ENCODE data around the gene TEX29.

The TEX29 gene

DNA sequence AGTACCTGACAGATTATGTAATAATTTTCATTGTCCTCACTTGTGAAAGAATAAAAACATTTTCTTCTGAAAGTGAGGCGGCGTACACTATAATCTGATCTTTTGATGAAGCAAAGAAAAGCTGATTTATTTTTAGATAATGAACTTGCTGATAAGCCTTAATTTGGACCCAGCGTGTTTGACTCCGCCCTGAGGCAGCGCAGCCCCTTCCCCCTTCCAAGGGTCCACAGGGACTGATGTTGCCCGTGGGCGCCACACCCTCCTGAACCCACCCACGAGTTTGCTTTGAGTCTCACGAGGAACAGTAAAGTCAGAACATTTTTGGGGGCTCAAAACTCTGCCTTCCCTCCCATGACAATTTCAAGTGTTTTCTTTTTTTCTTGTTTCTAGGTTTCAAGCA lies 40.0 kb downstream of the TEX29 start:
- Histone ChIP-seq H3K36me3 (ENCODE audit: insufficient read depth, low read length) (no peaks in the 10 kb centered on the region), H3K9me3 (ENCODE audit: insufficient read depth, low read depth, low read length) (no peaks in the 10 kb centered on the region), H3K79me2 (ENCODE audit: insufficient read depth, low read length) (no peaks in the 10 kb centered on the region), H3K4me3 (ENCODE audit: low read length, poor library complexity, severe bottlenecking) (no peak overlapping the region), H3K4me1 (ENCODE audit: insufficient read depth, low read length, poor library complexity, severe bottlenecking) (no peaks in the 10 kb centered on the region), H3F3A (ENCODE audit: low read depth) (no peaks in the 10 kb centered on the region), H4K20me1 (ENCODE audit: insufficient read depth, low read length, poor library complexity, severe bottlenecking) (no peaks in the 10 kb centered on the region), H3K9ac (ENCODE audit: low read depth, low read length, poor library complexity, severe bottlenecking) (no peak overlapping the region), H3K27me3 (ENCODE audit: insufficient read depth, low read length, poor library complexity, severe bottlenecking) (no peaks in the 10 kb centered on the region), H3K9me2 (replicated peaks; ENCODE audit: low read depth, low read length) (no peaks in the 10 kb centered on the region), H2AFZ (ENCODE audit: low read length) (no peak overlapping the region), H3K4me2 (ENCODE audit: low read depth, low read length, poor library complexity, severe bottlenecking) (no peak overlapping the region)
- TF ChIP-seq, protein P1, sequence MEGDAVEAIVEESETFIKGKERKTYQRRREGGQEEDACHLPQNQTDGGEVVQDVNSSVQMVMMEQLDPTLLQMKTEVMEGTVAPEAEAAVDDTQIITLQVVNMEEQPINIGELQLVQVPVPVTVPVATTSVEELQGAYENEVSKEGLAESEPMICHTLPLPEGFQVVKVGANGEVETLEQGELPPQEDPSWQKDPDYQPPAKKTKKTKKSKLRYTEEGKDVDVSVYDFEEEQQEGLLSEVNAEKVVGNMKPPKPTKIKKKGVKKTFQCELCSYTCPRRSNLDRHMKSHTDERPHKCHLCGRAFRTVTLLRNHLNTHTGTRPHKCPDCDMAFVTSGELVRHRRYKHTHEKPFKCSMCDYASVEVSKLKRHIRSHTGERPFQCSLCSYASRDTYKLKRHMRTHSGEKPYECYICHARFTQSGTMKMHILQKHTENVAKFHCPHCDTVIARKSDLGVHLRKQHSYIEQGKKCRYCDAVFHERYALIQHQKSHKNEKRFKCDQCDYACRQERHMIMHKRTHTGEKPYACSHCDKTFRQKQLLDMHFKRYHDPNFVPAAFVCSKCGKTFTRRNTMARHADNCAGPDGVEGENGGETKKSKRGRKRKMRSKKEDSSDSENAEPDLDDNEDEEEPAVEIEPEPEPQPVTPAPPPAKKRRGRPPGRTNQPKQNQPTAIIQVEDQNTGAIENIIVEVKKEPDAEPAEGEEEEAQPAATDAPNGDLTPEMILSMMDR (conservative IDR thresholded peaks at IDR 0.05; ENCODE audit: low read length) = no peak
- no peak for TF ChIP-seq EZH2phosphoT487 (IDR thresholded peaks at IDR 0.05; ENCODE audit: borderline replicate concordance)

DNA sequence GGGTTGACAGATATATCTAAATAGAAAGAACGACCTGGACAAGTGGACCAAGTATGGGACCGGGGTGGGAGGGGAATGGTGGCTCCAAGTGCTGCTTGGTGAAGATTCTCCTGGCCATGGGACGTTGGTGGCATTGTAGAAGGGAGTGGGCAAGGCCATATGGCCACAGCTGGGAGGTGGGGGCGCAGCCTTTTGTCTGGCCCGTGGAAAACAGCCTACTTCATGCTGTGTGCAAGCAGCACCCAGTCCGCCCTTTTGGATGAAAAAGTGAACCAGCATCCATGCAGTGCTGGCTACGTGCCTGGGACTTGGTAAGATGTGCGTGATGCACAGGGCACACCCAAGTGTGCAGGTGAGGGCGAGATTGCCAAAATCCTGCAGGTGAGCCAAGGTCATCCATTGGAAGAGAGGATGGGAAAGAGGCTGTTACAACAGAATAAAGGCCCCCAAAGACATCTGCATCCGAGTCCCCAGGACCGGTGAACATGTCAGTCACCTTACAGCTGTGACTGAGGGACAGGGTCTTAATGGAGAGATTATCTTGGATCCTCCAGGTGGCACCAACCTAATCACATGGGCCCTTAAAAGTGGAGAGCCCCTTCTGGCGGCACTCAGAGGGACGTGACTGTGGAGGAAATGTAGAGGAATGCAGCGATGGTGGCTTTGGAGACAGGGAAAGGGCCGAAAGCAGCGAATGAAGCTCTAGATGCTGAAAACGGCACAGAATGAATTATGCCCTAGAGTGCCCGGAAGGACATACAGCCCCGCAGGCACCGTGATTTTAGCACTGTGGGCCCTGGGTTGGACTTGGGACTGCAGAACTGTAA lies 40.8 kb downstream of the TEX29 start:
- no peaks in the 10 kb centered on the region for H3K79me2 ChIP-seq (ENCODE audit: insufficient read depth, low read length)
- H2AFZ ChIP-seq (ENCODE audit: low read length) = no peak overlapping the region
- H3K9ac ChIP-seq (ENCODE audit: low read depth, low read length, poor library complexity, severe bottlenecking) = no peak overlapping the region
- no peaks in the 10 kb centered on the region for H3K27me3 ChIP-seq (ENCODE audit: insufficient read depth, low read length, poor library complexity, severe bottlenecking)
- no peak overlapping the region for H3K4me2 ChIP-seq (ENCODE audit: low read depth, low read length, poor library complexity, severe bottlenecking)
- H3K36me3 ChIP-seq (ENCODE audit: insufficient read depth, low read length) = no peaks in the 10 kb centered on the region
- no peaks in the 10 kb centered on the region for H3K9me2 ChIP-seq (replicated peaks; ENCODE audit: low read depth, low read length)
- H3K9me3 ChIP-seq (ENCODE audit: insufficient read depth, low read depth, low read length) = no peaks in the 10 kb centered on the region
- no peaks in the 10 kb centered on the region for H3K4me1 ChIP-seq (ENCODE audit: insufficient read depth, low read length, poor library complexity, severe bottlenecking)
- H3K4me3 ChIP-seq (ENCODE audit: low read length, poor library complexity, severe bottlenecking) = no peak overlapping the region
- TF ChIP-seq, protein P1 (conservative IDR thresholded peaks at IDR 0.05; ENCODE audit: low read length) = no peak
- no peak for TF ChIP-seq EZH2phosphoT487 (IDR thresholded peaks at IDR 0.05; ENCODE audit: borderline replicate concordance)
- H4K20me1 ChIP-seq (ENCODE audit: insufficient read depth, low read length, poor library complexity, severe bottlenecking) = no peaks in the 10 kb centered on the region
- no peaks in the 10 kb centered on the region for H3F3A ChIP-seq (ENCODE audit: low read depth)

DNA sequence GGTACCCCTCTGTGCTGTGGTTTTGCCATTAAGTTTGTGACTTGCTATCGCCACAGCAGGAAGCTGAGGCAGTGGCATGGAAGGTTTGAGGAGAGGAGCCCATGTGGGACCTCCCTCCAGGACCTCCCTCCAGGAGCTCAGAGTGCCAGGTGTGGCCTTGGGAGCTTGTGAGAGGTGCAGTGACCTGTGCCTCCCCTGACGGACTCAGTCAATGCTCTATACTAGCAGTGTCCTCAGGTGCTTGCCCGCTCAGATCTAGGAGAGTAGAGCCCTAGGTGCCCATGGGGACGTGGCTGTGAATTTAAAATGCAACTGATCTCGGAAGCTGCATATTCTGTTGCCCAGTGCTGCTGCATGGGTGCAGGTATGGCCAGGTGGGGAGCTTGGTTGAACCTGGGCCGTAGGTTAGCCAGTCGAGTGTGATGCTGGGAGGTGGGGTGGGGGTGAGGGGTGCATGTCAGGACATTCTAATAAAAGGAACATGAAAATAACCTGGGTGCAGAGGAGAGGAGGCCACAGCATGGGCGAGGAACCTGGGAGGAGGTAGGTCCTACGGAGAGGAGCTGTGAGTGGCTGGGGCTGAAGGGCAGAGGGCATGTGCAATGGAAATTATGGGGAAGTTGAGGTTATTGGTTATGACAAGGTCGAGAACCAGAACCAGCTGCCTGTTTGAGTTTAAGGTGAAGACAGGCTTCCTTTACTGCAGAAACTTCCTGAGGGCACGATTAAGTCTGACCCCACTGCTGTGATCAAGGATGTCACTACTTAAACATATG lies 41.6 kb downstream of the TEX29 start:
- no peak overlapping the region for H2AFZ ChIP-seq (ENCODE audit: low read length)
- no peak for TF ChIP-seq EZH2phosphoT487 (IDR thresholded peaks at IDR 0.05; ENCODE audit: borderline replicate concordance)
- TF ChIP-seq, protein P1 (conservative IDR thresholded peaks at IDR 0.05; ENCODE audit: low read length) = no peak
- no peak overlapping the region for H3K9ac ChIP-seq (ENCODE audit: low read depth, low read length, poor library complexity, severe bottlenecking)
- no peaks in the 10 kb centered on the region for H3K9me2 ChIP-seq (replicated peaks; ENCODE audit: low read depth, low read length)
- H3K79me2 ChIP-seq (ENCODE audit: insufficient read depth, low read length) = no peaks in the 10 kb centered on the region
- H4K20me1 ChIP-seq (ENCODE audit: insufficient read depth, low read length, poor library complexity, severe bottlenecking) = no peaks in the 10 kb centered on the region
- no peaks in the 10 kb centered on the region for H3K36me3 ChIP-seq (ENCODE audit: insufficient read depth, low read length)
- H3K4me3 ChIP-seq (ENCODE audit: low read length, poor library complexity, severe bottlenecking) = no peak overlapping the region
- no peak overlapping the region for H3K4me2 ChIP-seq (ENCODE audit: low read depth, low read length, poor library complexity, severe bottlenecking)
- no peaks in the 10 kb centered on the region for H3K9me3 ChIP-seq (ENCODE audit: insufficient read depth, low read depth, low read length)
- no peaks in the 10 kb centered on the region for H3K27me3 ChIP-seq (ENCODE audit: insufficient read depth, low read length, poor library complexity, severe bottlenecking)
- no peaks in the 10 kb centered on the region for H3K4me1 ChIP-seq (ENCODE audit: insufficient read depth, low read length, poor library complexity, severe bottlenecking)
- H3F3A ChIP-seq (ENCODE audit: low read depth) = no peaks in the 10 kb centered on the region
